BLaER1 (cell line): ENCODE data around the gene SLC22A17.
"Not testable (repeated sequence)": the region's sequence is repeated elsewhere in the genome, so short reads cannot be mapped to it uniquely, and the experiment has no call there.

Source experiments
- H3K27ac ChIP-seq: shearing (Covaris generic); formaldehyde crosslinking; 2 replicates; pipeline ENCODE4 v1.8.1; 2022
- H3K27me3 ChIP-seq: shearing (Covaris generic); formaldehyde crosslinking; 2 replicates; pipeline ENCODE4 v1.8.1; 2022
- H3K36me3 ChIP-seq: shearing (Covaris generic); formaldehyde crosslinking; 2 replicates; pipeline ENCODE4 v1.8.1; 2022
- H3K4me1 ChIP-seq: shearing (Covaris generic); formaldehyde crosslinking; 2 replicates; pipeline ENCODE4 v1.8.1; 2022
- H3K4me2 ChIP-seq: shearing (Covaris generic); formaldehyde crosslinking; 2 replicates; pipeline ENCODE4 v1.8.1; 2022
- H3K4me3 ChIP-seq: shearing (Covaris generic); formaldehyde crosslinking; 2 replicates; pipeline ENCODE4 v1.8.1; 2022
- H3K9ac ChIP-seq: shearing (Covaris generic); formaldehyde crosslinking; 2 replicates; pipeline ENCODE4 v1.8.1; 2022
- H3K9me3 ChIP-seq: shearing (Covaris generic); formaldehyde crosslinking; 2 replicates; pipeline ENCODE4 v1.8.1; 2022
- H4K20me1 ChIP-seq: shearing (Covaris generic); formaldehyde crosslinking; 2 replicates; pipeline ENCODE4 v1.8.1; 2022
- Cebpa-rat ChIP-seq: shearing (Covaris generic); IDR thresholded peaks from 2 replicates; pipeline ENCODE4 v1.8.1; 2022

SLC22A17 gene

GRCh38 chr14:23389396-23389795 is 36.7 kb upstream of the SLC22A17 start:
- Histone ChIP-seq H3K4me3 (no peak overlapping the region), H3K9ac (no peak overlapping the region), H4K20me1 (no peaks in the 10 kb centered on the region), H3K9me3 (no peaks in the 10 kb centered on the region), H3K27ac (no peak overlapping the region), H3K4me1 (no peaks in the 10 kb centered on the region), H3K36me3 (no peaks in the 10 kb centered on the region), H3K27me3 (no peaks in the 10 kb centered on the region), H3K4me2 (no peak overlapping the region)
- no peak for TF ChIP-seq Cebpa-rat

DNA sequence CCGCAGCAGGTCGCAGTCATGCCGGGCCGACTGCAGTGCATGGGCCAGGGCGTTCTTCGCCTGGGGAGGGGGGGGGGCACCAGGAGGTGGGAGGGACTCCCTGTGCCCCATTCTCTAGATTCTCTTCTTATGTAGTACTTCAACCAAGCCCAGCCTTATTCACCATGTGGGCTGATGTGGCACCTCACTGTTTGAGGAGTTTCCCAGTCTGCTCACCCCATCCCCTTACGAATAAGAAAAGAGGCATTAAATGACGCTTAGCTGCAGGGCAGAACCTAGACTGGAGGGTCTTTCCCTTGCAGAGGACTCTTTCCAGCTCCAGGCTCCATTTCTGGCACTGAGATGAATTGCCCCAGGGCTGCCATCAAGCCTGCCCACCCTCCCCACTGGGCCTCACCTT is 36.3 kb upstream of the SLC22A17 start:
- no peak overlapping the region for H3K4me3 ChIP-seq
- H3K36me3 ChIP-seq, result no peaks in the 10 kb centered on the region
- no peak overlapping the region for H3K9ac ChIP-seq
- no peaks in the 10 kb centered on the region for H3K9me3 ChIP-seq
- H3K27ac ChIP-seq, result no peak overlapping the region
- no peak overlapping the region for H3K4me2 ChIP-seq
- TF ChIP-seq Cebpa-rat, result no peak
- no peaks in the 10 kb centered on the region for H3K27me3 ChIP-seq
- H4K20me1 ChIP-seq, result no peaks in the 10 kb centered on the region
- no peaks in the 10 kb centered on the region for H3K4me1 ChIP-seq

DNA sequence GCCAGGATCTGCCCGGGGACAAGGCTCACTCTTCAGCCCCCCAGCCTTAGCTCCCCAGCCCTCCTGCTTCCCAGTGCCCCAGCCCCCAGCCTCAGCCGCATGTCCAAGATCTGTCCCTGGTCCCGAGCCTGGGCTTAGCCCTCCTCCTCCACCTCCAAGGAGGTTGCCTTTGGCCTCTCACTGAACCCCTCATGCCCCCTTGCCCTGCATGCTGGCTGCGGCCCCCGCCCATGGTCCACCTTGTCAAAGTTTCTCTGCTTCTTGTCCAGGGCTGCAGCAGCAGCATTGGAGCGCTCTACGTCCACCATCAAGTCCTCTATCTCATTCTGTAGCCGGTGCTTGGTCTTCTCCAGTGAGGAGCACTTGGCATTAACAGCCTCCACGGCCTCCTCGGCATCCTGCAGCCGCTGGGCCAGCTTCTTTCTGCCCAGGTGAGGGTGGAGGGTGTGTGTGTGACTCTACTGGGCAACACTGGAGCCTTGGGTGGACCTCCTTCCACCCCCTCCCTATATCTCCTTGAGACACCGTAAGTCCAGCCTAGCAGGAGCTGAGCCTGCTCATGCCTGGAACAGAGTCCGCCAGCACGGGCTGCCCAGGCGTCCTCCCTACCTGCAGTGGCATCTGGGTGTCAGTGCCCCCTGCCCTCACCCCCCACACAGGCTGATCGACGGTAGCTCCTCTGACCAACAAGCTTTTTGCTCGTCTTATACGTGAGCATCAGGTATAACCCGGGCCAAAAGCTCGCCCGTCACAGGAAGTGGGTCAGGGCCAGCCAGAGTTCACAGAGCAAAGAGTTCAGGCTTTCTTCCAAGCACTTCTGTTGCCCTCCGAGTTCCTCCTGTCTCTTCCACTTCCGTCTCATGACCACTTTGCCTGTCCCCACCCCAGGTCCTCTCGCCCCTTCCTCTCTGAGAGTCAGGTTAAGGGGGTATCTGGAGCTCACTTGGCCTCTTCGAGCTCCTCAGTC is 35.5 kb upstream of the SLC22A17 start:
- H3K4me3 ChIP-seq, result no peak overlapping the region
- H3K4me2 ChIP-seq, result no peak overlapping the region
- H4K20me1 ChIP-seq, result no peaks in the 10 kb centered on the region
- H3K4me1 ChIP-seq, result no peaks in the 10 kb centered on the region
- no peaks in the 10 kb centered on the region for H3K9me3 ChIP-seq
- no peaks in the 10 kb centered on the region for H3K27me3 ChIP-seq
- no peaks in the 10 kb centered on the region for H3K36me3 ChIP-seq
- no peak for TF ChIP-seq Cebpa-rat
- no peak overlapping the region for H3K9ac ChIP-seq
- no peak overlapping the region for H3K27ac ChIP-seq

DNA sequence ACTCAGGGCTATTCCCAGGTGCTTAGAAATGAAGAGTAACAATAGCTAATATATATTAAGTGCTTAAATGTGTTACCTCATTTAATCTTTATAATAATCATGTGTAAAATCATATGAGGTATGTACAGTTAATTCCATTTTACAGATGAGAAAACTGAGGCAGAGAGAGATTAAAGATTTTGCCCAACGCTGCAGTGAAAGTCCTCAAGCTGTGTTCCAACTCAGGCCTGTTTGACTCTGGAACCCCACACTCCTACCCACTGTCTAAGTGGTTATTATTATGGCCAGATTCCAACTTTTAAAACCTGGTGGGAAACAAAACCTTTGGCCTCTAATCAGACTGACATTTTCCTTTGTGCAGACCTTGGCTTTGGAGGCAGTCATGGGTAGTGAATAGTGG is 34.3 kb upstream of the SLC22A17 start:
- Histone ChIP-seq H3K4me3 (no peak overlapping the region), H3K27ac (no peak overlapping the region), H3K27me3 (0 out of 2 replicates have a peak, but pooled peaks cover 6% of the 10 kb centered on the region), H3K9me3 (no peaks in the 10 kb centered on the region), H4K20me1 (no peaks in the 10 kb centered on the region), H3K9ac (no peak overlapping the region), H3K4me2 (no peak overlapping the region), H3K36me3 (no peaks in the 10 kb centered on the region), H3K4me1 (peaks cover 9% of the 10 kb centered on the region)
- TF ChIP-seq Cebpa-rat, result no peak

DNA sequence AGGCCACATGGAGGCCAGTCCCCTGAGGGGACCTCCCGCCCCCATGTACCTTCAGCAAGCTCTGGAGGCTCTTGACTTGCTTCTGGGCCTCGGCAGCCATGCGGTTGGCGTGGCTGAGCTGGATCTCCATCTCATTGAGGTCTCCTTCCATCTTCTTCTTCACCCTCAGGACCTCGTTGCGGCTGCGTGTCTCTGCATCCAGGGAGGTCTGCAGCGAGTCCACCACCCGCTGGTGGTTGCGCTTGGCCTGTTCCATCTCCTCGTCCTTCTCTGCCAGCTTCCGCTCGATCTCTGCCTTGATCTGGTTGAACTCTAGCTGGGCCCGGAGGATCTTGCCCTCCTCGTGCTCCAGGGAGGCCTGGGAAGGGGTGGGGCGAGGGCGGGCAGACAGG is 33.6 kb upstream of the SLC22A17 start:
- not testable (repeated sequence) for H3K27ac ChIP-seq, H3K4me2 ChIP-seq, H3K36me3 ChIP-seq, H4K20me1 ChIP-seq, H3K4me3 ChIP-seq, H3K9me3 ChIP-seq, H3K9ac ChIP-seq, H3K27me3 ChIP-seq
- H3K4me1 ChIP-seq, result peaks cover 16% of the 10 kb centered on the region

- no peak for TF ChIP-seq Cebpa-rat
- Histone ChIP-seq H3K36me3 (no peaks in the 10 kb centered on the region), H4K20me1 (no peaks in the 10 kb centered on the region), H3K4me3 (no peak overlapping the region), H3K27me3 (peaks cover 6% of the 10 kb centered on the region; the same call in 1 of the 2 replicates), H3K9ac (no peak overlapping the region), H3K4me2 (no peak overlapping the region), H3K9me3 (no peaks in the 10 kb centered on the region), H3K4me1 (peaks cover 20% of the 10 kb centered on the region), H3K27ac (no peak overlapping the region)
Measured at GRCh38 chr14:23385642-23386265, 33.1 kb upstream of the SLC22A17 start.

DNA sequence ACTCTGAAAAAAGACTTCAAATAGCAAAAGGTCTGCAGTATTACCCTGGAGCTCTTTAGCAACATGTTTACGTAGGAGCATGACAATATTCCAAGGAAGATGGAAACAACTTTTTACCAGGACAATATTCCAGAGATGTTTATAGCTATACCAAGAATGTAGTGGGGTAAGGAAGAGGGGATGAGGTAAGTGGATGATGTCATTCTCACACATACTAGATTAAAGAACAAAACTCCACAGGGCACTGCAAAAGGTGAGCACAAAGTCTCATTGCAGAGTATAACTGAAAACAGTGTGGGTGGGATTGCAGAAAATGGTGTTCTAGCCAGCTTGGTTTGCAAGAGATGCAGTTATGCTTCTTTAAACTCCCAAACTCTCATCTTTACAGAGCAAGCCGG is 32.6 kb upstream of the SLC22A17 start:
- no peaks in the 10 kb centered on the region for H4K20me1 ChIP-seq
- H3K36me3 ChIP-seq, result no peaks in the 10 kb centered on the region
- H3K9ac ChIP-seq, result no peak overlapping the region
- peaks cover 6% of the 10 kb centered on the region; the same call in 1 of the 2 replicates for H3K27me3 ChIP-seq
- H3K4me3 ChIP-seq, result no peak overlapping the region
- no peak overlapping the region for H3K27ac ChIP-seq
- no peak for TF ChIP-seq Cebpa-rat
- H3K4me2 ChIP-seq, result no peak overlapping the region
- no peaks in the 10 kb centered on the region for H3K9me3 ChIP-seq
- peaks cover 20% of the 10 kb centered on the region for H3K4me1 ChIP-seq

GRCh38 chr14:23384364-23385080 is 31.8 kb upstream of the SLC22A17 start:
- no peak overlapping the region for H3K27ac ChIP-seq
- no peak overlapping the region for H3K4me2 ChIP-seq
- H3K4me3 ChIP-seq, result no peak overlapping the region
- peaks cover 28% of the 10 kb centered on the region for H3K4me1 ChIP-seq
- H4K20me1 ChIP-seq, result no peaks in the 10 kb centered on the region
- no peaks in the 10 kb centered on the region for H3K36me3 ChIP-seq
- no peak overlapping the region for H3K9ac ChIP-seq
- no peaks in the 10 kb centered on the region for H3K9me3 ChIP-seq
- H3K27me3 ChIP-seq, result peaks cover 6% of the 10 kb centered on the region; the same call in 1 of the 2 replicates
- no peak for TF ChIP-seq Cebpa-rat

GRCh38 chr14:23382731-23383440 is 30.2 kb upstream of the SLC22A17 start:
- H3K27me3 ChIP-seq, result peaks cover 6% of the 10 kb centered on the region; the same call in 1 of the 2 replicates
- H3K36me3 ChIP-seq, result no peaks in the 10 kb centered on the region
- no peak overlapping the region for H3K4me3 ChIP-seq
- TF ChIP-seq Cebpa-rat, result no peak
- no peak overlapping the region for H3K27ac ChIP-seq
- no peak overlapping the region for H3K9ac ChIP-seq
- peaks cover 43% of the 10 kb centered on the region for H3K4me1 ChIP-seq
- H4K20me1 ChIP-seq, result no peaks in the 10 kb centered on the region
- no peaks in the 10 kb centered on the region for H3K9me3 ChIP-seq
- peak overlapping the region; percentile 62 for H3K4me2 ChIP-seq
